RCC 7860 (cell line): ENCODE results near the gene IFNA21.
"Not testable (repeated sequence)": the region's sequence is repeated elsewhere in the genome, so short reads cannot be mapped to it uniquely, and the experiment has no call there.

Experiments used
- DNase-seq: peaks from one replicate; pipeline ENCODE4 v3.0.0-alpha.2; 2015; ENCODE audit warnings: low spot score
- FAIRE-seq: peaks from 2 replicates; lab custom pipeline; 2012; peaks lifted over from hg19 to GRCh38; lab: Jason Lieb, UNC

The IFNA21 gene

DNA sequence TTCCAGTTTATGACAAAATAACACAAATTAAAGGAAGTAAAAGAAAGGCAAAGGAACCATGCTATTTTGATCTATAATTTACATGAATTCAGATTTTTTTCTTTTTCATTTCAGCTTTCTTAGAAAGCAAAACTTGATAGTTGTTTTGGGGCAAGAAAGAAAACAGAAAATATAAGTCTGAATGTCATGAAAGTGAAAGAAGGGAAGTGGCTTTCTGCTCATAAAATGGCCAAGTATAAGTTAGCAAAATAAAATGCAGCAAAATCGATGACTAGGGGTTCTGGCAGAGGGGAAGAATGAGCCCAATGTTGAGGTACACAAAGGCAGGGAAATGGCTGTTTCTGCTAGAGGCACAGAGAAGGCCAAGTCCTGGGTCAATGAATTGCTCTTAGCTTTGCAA is 21.9 kb downstream of the IFNA21 start:
- DNase-seq: no peak
- no peak for FAIRE-seq

GRCh38 chr9:21141427-21141882 is 25.0 kb downstream of the IFNA21 start, which contains the start of gene IFNW1:
Gene IFNW1 (minus strand): TSS chr9:21141832. CDS start chr9:21141570, 262 bp downstream.
- DNase-seq (no peak), FAIRE-seq (no peak)

- DNase-seq (no peak), FAIRE-seq (no peak)
Measured at GRCh38 chr9:21137020-21137419, 29.4 kb downstream of the IFNA21 start.

- no peak for FAIRE-seq
- DNase-seq: no peak
Measured at GRCh38 chr9:21135736-21136135, 30.7 kb downstream of the IFNA21 start.

DNA sequence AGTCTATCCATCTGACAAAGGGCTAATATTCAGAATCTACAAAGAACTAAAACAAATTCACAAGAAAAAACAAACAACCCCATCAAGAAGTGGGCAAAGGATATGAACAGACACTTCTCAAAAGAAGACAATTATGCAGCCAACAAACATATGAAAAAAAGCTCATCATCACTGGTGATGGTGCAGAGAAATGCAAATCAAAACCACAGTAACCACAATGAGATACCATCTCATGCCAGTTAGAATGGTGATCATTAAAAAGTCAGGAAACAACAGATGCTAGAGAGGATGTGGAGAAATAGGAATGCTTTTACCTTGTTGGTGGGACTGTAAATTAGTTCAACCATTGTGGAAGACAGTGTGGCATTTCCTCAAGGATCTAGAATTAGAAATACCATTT is 38.3 kb downstream of the IFNA21 start:
- not testable (repeated sequence) for DNase-seq, FAIRE-seq

GRCh38 chr9:21121595-21122251 is 44.7 kb downstream of the IFNA21 start:
- no peak for DNase-seq
- FAIRE-seq: no peak

GRCh38 chr9:21121079-21121478 is 45.4 kb downstream of the IFNA21 start:
- no peak for DNase-seq
- FAIRE-seq: no peak

- FAIRE-seq (no peak), DNase-seq (no peak)
Measured at GRCh38 chr9:21119093-21119770, 47.2 kb downstream of the IFNA21 start.
